Camera-type eye (tissue), 1 donor: ENCODE data around the gene LUM. TPM values are rescaled to one million over a fixed set of nuclear protein-coding genes. Genes with fewer than 3 reads are reported as not detected.

Experiments used
- total RNA-seq: library from RNA; depleted of rRNA; stranded (reverse); fragments of >200 nt; gene quantifications from one replicate; pipeline ENCODE4 v1.2.3, GENCODE V29; 2014

LUM gene, protein sequence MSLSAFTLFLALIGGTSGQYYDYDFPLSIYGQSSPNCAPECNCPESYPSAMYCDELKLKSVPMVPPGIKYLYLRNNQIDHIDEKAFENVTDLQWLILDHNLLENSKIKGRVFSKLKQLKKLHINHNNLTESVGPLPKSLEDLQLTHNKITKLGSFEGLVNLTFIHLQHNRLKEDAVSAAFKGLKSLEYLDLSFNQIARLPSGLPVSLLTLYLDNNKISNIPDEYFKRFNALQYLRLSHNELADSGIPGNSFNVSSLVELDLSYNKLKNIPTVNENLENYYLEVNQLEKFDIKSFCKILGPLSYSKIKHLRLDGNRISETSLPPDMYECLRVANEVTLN
- total RNA-seq = 312 TPM

GRCh38 chr12:91111366-91112325 is at the start of gene LUM:
LUM (minus strand) TSS chr12:91111494; CDS start chr12:91108979, 2,515 bp downstream.

GRCh38 chr12:91057368-91058165 is 53.7 kb downstream of the LUM start, which contains the start of gene KERA:
KERA (minus strand) TSS chr12:91058024; CDS start chr12:91056281, 1,743 bp downstream.

Other genes with a start within 250 kb of the LUM start
- gene CCER1, start 156.3 kb downstream of the LUM start, total RNA-seq = not detected
- gene EPYC, start 106.5 kb downstream of the LUM start, total RNA-seq = not detected
- 52.3 TPM for gene KERA, start 53.5 kb downstream of the LUM start, total RNA-seq
- gene DCN, start 71.3 kb upstream of the LUM start, total RNA-seq = 932 TPM